ENCODE measurements around the gene MARS2. TPM values are rescaled to one million over a fixed set of nuclear protein-coding genes. Genes with fewer than 3 reads are reported as not detected.

MARS2 gene
- 11.3 to 12.5 TPM (median 11.6 TPM) in 5 replicates for total RNA-seq (2022; extraction: Qiagen RNA extraction)

GRCh38 chr2:197705121-197705911 lies at the start of gene MARS2:
Gene MARS2, plus strand, starts transcription at chr2:197705369. Its CDS starts 37 bp downstream, at chr2:197705406.

GRCh38 chr2:197675246-197675645 lies 29.9 kb upstream of the MARS2 start, which contains the start of gene RFTN2:
Gene RFTN2, minus strand, starts transcription at chr2:197675587. Its CDS starts 129 bp downstream, at chr2:197675458.

Other genes with a start within 250 kb of the MARS2 start
- gene HSPD1, start 205.5 kb upstream of the MARS2 start, total RNA-seq (2022; extraction: Qiagen RNA extraction), result 504 to 654 TPM (median 563 TPM) in 5 replicates
- gene HSPE1, start 205.0 kb upstream of the MARS2 start, total RNA-seq (2022; extraction: Qiagen RNA extraction), result 413 to 816 TPM (median 463 TPM) in 5 replicates
- 21.0 to 36.1 TPM (median 30.1 TPM) in 5 replicates for gene MOB4, start 189.3 kb upstream of the MARS2 start, total RNA-seq (2022; extraction: Qiagen RNA extraction)
- gene RFTN2, start 29.8 kb upstream of the MARS2 start, total RNA-seq (2022; extraction: Qiagen RNA extraction), result 0.06 to 0.13 TPM in 2 of 5 replicates, not detected in the others
- not detected in 5 replicates for gene BOLL, start 80.0 kb downstream of the MARS2 start, total RNA-seq (2022; extraction: Qiagen RNA extraction)
- 0.02 TPM in 1 of 5 replicates, not detected in the others for gene PLCL1, start 99.2 kb downstream of the MARS2 start, total RNA-seq (2022; extraction: Qiagen RNA extraction)

Data from A549 treated with AZD2906 at 1 μM for 4 hours (cell line).